HCT116 (cell line): ENCODE results near the gene DDX10. TPM values are rescaled to one million over a fixed set of nuclear protein-coding genes. Genes with fewer than 3 reads are reported as not detected.

Experiments
- ATAC-seq: fragments of 200-7000 bp; cut with Tn5 transposase; 2 replicates; pipeline ENCODE4 v1.9.1; 2020; ENCODE audit warnings: mild to moderate bottlenecking, moderate library complexity
- BruUV-seq: library from RNA; stranded (reverse); fragments of 400-500 nt; replicated peaks from 2 replicates; lab custom pipeline; 2021; lab: Mats Ljungman, UMichigan
- CTCF ChIA-PET: fragments of 300-600 bp; sonication (Branson Sonifier 250); formaldehyde crosslinking; loops from one replicate; lab custom pipeline; 2021; ENCODE audit warnings: antibody characterized with exemption; lab: Charles Lee
- POLR2A ChIA-PET: fragments of 300-600, 350-600 bp; sonication (Branson Sonifier 250); formaldehyde crosslinking; loops from one replicate; lab custom pipeline; 2021; ENCODE audit warnings: antibody characterized with exemption; lab: Charles Lee
- RAD21 ChIA-PET, 2 experiments: fragments of 300-600 bp; sonication (Branson Sonifier 250); formaldehyde crosslinking; loops; one replicate each; lab custom pipeline; 2023; ENCODE audit warnings: low total read pairs in 2 of 2; ENCODE audit not compliant: uncharacterized antibody in 2 of 2, unreplicated experiment in 2 of 2, low non-redundant PET in 1 of 2; lab: Charles Lee
- DNase-seq: peaks from one replicate; pipeline ENCODE4 v3.0.0-alpha.2; 2010; ENCODE audit warnings: low read depth, low spot score
- H2AFZ ChIP-seq: fragments of 200-600 bp; shearing (Covaris generic), sonication (generic); 2 replicates; pipeline ENCODE4 v1.6.1; 2017; ENCODE audit warnings: low read depth, mixed run types, mixed read lengths, antibody characterized with exemption, low read length; ENCODE audit not compliant: poor library complexity, severe bottlenecking
- H3K27ac ChIP-seq: 2 replicates; pipeline ENCODE4 v1.5.1; 2012; ENCODE audit warnings: low read depth, low read length
- H3K27me3 ChIP-seq: fragments of 200-600 bp; sonication (generic); 2 replicates; pipeline ENCODE4 v1.6.1; 2016; ENCODE audit warnings: mixed run types, low read length, mixed read lengths; ENCODE audit not compliant: insufficient read depth
- H3K36me3 ChIP-seq, 2 experiments: fragments of 200-500 bp in 1 of 2; fragments of 200-600 bp in 1 of 2; sonication (Bioruptor generic) in 1 of 2; sonication (generic) in 1 of 2; 2 replicates each; pipeline versions ENCODE4 v1.5.1 to v1.6.1; 2014 to 2016; ENCODE audit warnings: low read length in 2 of 2, inconsistent platforms in 1 of 2, mixed read lengths in 1 of 2, mixed run types in 1 of 2; ENCODE audit not compliant: insufficient read depth in 2 of 2, control insufficient read depth in 1 of 2
- H3K4me1 ChIP-seq, 2 experiments: fragments of 200-600 bp in 1 of 2; sonication (generic) in 1 of 2; 2 replicates each; pipeline versions ENCODE4 v1.5.1 to v1.6.1; 2012 to 2017; ENCODE audit warnings: low read length in 2 of 2, inconsistent platforms in 1 of 2, mild to moderate bottlenecking in 1 of 2, mixed read lengths in 1 of 2, mixed run types in 1 of 2, moderate library complexity in 1 of 2; ENCODE audit not compliant: insufficient read depth in 2 of 2, control insufficient read depth in 1 of 2
- H3K4me2 ChIP-seq: fragments of 200-600 bp; sonication (generic); 2 replicates; pipeline ENCODE4 v1.6.1; 2017; ENCODE audit warnings: mixed run types, low read length, mixed read lengths
- H3K4me3 ChIP-seq, 2 experiments: fragments of 200-600 bp in 1 of 2; sonication (generic) in 1 of 2; replicated peaks in 1 of 2; 2 replicates each; pipeline ENCODE4 v1.5.1; 2011 to 2016; ENCODE audit warnings: low read length in 2 of 2, control low read depth in 1 of 2, low read depth in 1 of 2, mild to moderate bottlenecking in 1 of 2, mixed read lengths in 1 of 2, mixed run types in 1 of 2
- H3K79me2 ChIP-seq: fragments of 200-600 bp; sonication (generic); 2 replicates; pipeline ENCODE4 v1.6.1; 2017; ENCODE audit warnings: mild to moderate bottlenecking, mixed run types, low read length, moderate library complexity, mixed read lengths; ENCODE audit not compliant: insufficient read depth
- H3K9ac ChIP-seq: fragments of 200-600 bp; sonication (generic); 2 replicates; pipeline ENCODE4 v1.6.1; 2016; ENCODE audit warnings: low read length, mixed read lengths
- H3K9me2 ChIP-seq: fragments of 200-600 bp; sonication (generic), shearing (Covaris generic); 2 replicates; pipeline ENCODE4 v1.6.1; 2017; ENCODE audit warnings: mixed run types, mild to moderate bottlenecking, moderate library complexity; ENCODE audit not compliant: insufficient read depth
- H3K9me3 ChIP-seq, 2 experiments: fragments of 200-500 bp in 1 of 2; fragments of 200-600 bp in 1 of 2; sonication (Bioruptor generic) in 1 of 2; sonication (generic) in 1 of 2; 2 replicates each; pipeline ENCODE4 v1.6.1; 2014 to 2017; ENCODE audit warnings: low read length in 2 of 2, mixed read lengths in 2 of 2, inconsistent platforms in 1 of 2, low read depth in 1 of 2, mild to moderate bottlenecking in 1 of 2, mixed run types in 1 of 2, moderate library complexity in 1 of 2; ENCODE audit not compliant: control insufficient read depth in 1 of 2, insufficient read depth in 1 of 2
- H4K20me1 ChIP-seq: fragments of 200-600 bp; sonication (generic), shearing (Covaris generic); 2 replicates; pipeline ENCODE4 v1.6.1; 2017; ENCODE audit warnings: mixed run types, mild to moderate bottlenecking, moderate library complexity; ENCODE audit not compliant: insufficient read depth
- CBX3 ChIP-seq: IDR thresholded peaks from 2 replicates; pipeline ENCODE4 v1.6.1; 2012; ENCODE audit warnings: low read depth
- EGR1 ChIP-seq: IDR thresholded peaks from 2 replicates; pipeline ENCODE4 v1.6.1; 2012; ENCODE audit warnings: low read depth
- ELF1 ChIP-seq: IDR thresholded peaks from 2 replicates; pipeline ENCODE4 v1.6.1; 2012; ENCODE audit warnings: low read depth, borderline replicate concordance
- EZH2 ChIP-seq: fragments of 200-600 bp; sonication (generic); IDR thresholded peaks from 2 replicates; pipeline ENCODE4 v1.6.1; 2017; ENCODE audit warnings: antibody characterized with exemption, mixed run types
- FOSL1 ChIP-seq: IDR thresholded peaks from 2 replicates; pipeline ENCODE4 v1.6.1; 2012; ENCODE audit warnings: low read depth
- POLR2AphosphoS5 ChIP-seq: IDR thresholded peaks from 2 replicates; pipeline ENCODE4 v1.6.1; 2011; ENCODE audit warnings: mild to moderate bottlenecking, low read depth, low read length, moderate library complexity
- RAD21 ChIP-seq: IDR thresholded peaks from 2 replicates; pipeline ENCODE4 v1.6.1; 2012; ENCODE audit warnings: low read depth, mild to moderate bottlenecking
- SRF ChIP-seq: IDR thresholded peaks from 2 replicates; pipeline ENCODE4 v1.6.1; 2012; ENCODE audit warnings: low read depth
- TCF7L2 ChIP-seq: IDR thresholded peaks from 2 replicates; pipeline ENCODE4 v1.7.0; 2011; ENCODE audit warnings: borderline replicate concordance, inconsistent platforms; ENCODE audit not compliant: insufficient read depth, insufficient read length; ENCODE audit errors: extremely low read depth
- YY1 ChIP-seq: IDR thresholded peaks from 2 replicates; pipeline ENCODE4 v1.6.1; 2011; ENCODE audit warnings: low read length, low read depth, moderate library complexity, mild to moderate bottlenecking; ENCODE audit not compliant: insufficient replicate concordance; ENCODE audit errors: extremely low read depth
- ZNF274 ChIP-seq: fragments of 200-500 bp; sonication (Bioruptor generic); IDR thresholded peaks from 2 replicates; pipeline ENCODE4 v1.6.1; 2014; ENCODE audit warnings: mild to moderate bottlenecking, low read depth, low read length, inconsistent platforms
- intact Hi-C: fragments of 100-400 bp; cut with micrococcal nuclease; formaldehyde crosslinking; loops from 2 replicates; pipeline ENCODE4 v1.10.0; 2022
- total RNA-seq: library from RNA; stranded (reverse); gene quantifications from one replicate; pipeline ENCODE4 v1.2.1, GENCODE V29; 2021; ENCODE audit not compliant: unreplicated experiment
- TF ChIP-seq, protein P1 (sequence below): IDR thresholded peaks from 2 replicates; pipeline ENCODE4 v1.6.1; 2012; ENCODE audit warnings: low read depth
- TF ChIP-seq, protein P2 (sequence below): IDR thresholded peaks from 2 replicates; pipeline ENCODE4 v1.6.1; 2012
- TF ChIP-seq, protein P3 (sequence below): IDR thresholded peaks from 2 replicates; pipeline ENCODE4 v1.6.1; 2012
- TF ChIP-seq, protein P4 (sequence below): IDR thresholded peaks from 2 replicates; pipeline ENCODE4 v1.6.1; 2011; ENCODE audit warnings: mild to moderate bottlenecking, low read length, moderate library complexity; ENCODE audit not compliant: insufficient replicate concordance; ENCODE audit errors: extremely low read depth

DDX10 gene
- total RNA-seq, 1 experiment from 2014 or later, result 66.5 TPM

DNA sequence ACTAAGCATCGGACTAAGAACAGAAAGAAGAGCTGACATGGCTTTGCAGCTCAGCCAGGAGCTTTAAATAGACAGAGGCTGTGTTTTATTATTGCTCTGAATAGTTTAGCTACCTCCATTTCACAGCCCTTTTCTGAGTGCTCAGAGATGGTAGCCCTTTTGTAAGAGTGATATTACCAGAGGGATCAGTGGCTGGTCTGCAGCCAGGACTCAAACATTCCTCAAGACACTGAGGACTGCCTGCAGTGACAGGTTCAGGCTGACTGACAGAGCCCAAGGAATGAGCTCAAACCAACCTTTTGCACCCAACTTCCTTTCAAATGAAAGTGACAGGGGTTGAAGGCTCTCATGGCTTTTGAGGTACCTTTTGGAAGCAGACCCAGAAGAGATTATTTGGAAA lies 189.0 kb downstream of the DDX10 start:
- 0 out of 2 replicates have a peak overlapping the region, but pooled peaks have one; percentile 2 for H3K27ac ChIP-seq
- H3K4me1 ChIP-seq, result peaks cover 8 to 15% of the 10 kb centered on the region in 2 experiments; a peak in 2 of 4 replicates
- CTCF ChIA-PET, result no interaction called here
- TF ChIP-seq RAD21 (no peak), SRF (no peak), CBX3 (no peak), TCF7L2 (no peak), EGR1 (no peak), ELF1 (no peak), ZNF274 (no peak), POLR2AphosphoS5 (no peak), FOSL1 (no peak), YY1 (no peak), EZH2 (no peak)
- TF ChIP-seq, protein P1, sequence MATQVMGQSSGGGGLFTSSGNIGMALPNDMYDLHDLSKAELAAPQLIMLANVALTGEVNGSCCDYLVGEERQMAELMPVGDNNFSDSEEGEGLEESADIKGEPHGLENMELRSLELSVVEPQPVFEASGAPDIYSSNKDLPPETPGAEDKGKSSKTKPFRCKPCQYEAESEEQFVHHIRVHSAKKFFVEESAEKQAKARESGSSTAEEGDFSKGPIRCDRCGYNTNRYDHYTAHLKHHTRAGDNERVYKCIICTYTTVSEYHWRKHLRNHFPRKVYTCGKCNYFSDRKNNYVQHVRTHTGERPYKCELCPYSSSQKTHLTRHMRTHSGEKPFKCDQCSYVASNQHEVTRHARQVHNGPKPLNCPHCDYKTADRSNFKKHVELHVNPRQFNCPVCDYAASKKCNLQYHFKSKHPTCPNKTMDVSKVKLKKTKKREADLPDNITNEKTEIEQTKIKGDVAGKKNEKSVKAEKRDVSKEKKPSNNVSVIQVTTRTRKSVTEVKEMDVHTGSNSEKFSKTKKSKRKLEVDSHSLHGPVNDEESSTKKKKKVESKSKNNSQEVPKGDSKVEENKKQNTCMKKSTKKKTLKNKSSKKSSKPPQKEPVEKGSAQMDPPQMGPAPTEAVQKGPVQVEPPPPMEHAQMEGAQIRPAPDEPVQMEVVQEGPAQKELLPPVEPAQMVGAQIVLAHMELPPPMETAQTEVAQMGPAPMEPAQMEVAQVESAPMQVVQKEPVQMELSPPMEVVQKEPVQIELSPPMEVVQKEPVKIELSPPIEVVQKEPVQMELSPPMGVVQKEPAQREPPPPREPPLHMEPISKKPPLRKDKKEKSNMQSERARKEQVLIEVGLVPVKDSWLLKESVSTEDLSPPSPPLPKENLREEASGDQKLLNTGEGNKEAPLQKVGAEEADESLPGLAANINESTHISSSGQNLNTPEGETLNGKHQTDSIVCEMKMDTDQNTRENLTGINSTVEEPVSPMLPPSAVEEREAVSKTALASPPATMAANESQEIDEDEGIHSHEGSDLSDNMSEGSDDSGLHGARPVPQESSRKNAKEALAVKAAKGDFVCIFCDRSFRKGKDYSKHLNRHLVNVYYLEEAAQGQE, result no peak
- TF ChIP-seq, protein P2, sequence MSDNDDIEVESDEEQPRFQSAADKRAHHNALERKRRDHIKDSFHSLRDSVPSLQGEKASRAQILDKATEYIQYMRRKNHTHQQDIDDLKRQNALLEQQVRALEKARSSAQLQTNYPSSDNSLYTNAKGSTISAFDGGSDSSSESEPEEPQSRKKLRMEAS, result no peak
- TF ChIP-seq, protein P3, sequence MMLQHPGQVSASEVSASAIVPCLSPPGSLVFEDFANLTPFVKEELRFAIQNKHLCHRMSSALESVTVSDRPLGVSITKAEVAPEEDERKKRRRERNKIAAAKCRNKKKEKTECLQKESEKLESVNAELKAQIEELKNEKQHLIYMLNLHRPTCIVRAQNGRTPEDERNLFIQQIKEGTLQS, result no peak
- TF ChIP-seq, protein P4, sequence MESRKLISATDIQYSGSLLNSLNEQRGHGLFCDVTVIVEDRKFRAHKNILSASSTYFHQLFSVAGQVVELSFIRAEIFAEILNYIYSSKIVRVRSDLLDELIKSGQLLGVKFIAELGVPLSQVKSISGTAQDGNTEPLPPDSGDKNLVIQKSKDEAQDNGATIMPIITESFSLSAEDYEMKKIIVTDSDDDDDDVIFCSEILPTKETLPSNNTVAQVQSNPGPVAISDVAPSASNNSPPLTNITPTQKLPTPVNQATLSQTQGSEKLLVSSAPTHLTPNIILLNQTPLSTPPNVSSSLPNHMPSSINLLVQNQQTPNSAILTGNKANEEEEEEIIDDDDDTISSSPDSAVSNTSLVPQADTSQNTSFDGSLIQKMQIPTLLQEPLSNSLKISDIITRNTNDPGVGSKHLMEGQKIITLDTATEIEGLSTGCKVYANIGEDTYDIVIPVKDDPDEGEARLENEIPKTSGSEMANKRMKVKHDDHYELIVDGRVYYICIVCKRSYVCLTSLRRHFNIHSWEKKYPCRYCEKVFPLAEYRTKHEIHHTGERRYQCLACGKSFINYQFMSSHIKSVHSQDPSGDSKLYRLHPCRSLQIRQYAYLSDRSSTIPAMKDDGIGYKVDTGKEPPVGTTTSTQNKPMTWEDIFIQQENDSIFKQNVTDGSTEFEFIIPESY, result no peak
- H3K4me3 ChIP-seq, result no peak overlapping the region
- BruUV-seq, result no TSS peak
- H3K4me2 ChIP-seq, result no peak overlapping the region
- H3K27me3 ChIP-seq, result no peaks in the 10 kb centered on the region
- intact Hi-C loops, result no loop called here
- H3K9me3 ChIP-seq, result no peaks in the 10 kb centered on the region
- H3K79me2 ChIP-seq, result no peaks in the 10 kb centered on the region; the same call in 1 of the 2 replicates
- ATAC-seq (no peak), DNase-seq (no peak)
- H3K9ac ChIP-seq, result no peak overlapping the region
- no peak overlapping the region for H2AFZ ChIP-seq
- no peaks in the 10 kb centered on the region for H4K20me1 ChIP-seq
- POLR2A ChIA-PET, result no interaction called here
- RAD21 ChIA-PET, result no interaction called here
- no peaks in the 10 kb centered on the region for H3K36me3 ChIP-seq
- H3K9me2 ChIP-seq, result no peaks in the 10 kb centered on the region
